ENCODE results near the gene PTMS.

Gene PTMS

GRCh38 chr12:6777386-6777785 lies 11.2 kb downstream of the PTMS start:
- DNase-seq (ENCODE audit: low read depth, low spot score): no peak
- Histone ChIP-seq H3K9ac (ENCODE audit: insufficient read length) (no peak overlapping the region), H3K36me3 (ENCODE audit: insufficient read depth, low read length) (no peaks in the 10 kb centered on the region), H3K27ac (no peak overlapping the region), H3K4me3 (no peak overlapping the region), H3K9me3 (ENCODE audit: low read depth, low read length) (no peaks in the 10 kb centered on the region)
- TF ChIP-seq POLR2AphosphoS5 (IDR thresholded peaks at IDR 0.05; ENCODE audit: borderline replicate concordance, low read depth, low read length) (no peak), EZH2 (IDR thresholded peaks at IDR 0.05) (no peak), FOXP2 (optimal IDR thresholded peaks at IDR 0.05; ENCODE audit: control extremely low read depth, extremely low read length, insufficient read depth) (no peak)

- peak overlapping the region; percentile 34 for H3K9ac ChIP-seq (ENCODE audit: insufficient read length)
- DNase-seq (ENCODE audit: low read depth, low spot score): no peak
- H3K4me3 ChIP-seq: peak overlapping the region; percentile 73
- TF ChIP-seq POLR2AphosphoS5 (IDR thresholded peaks at IDR 0.05; ENCODE audit: borderline replicate concordance, low read depth, low read length) (no peak), EZH2 (IDR thresholded peaks at IDR 0.05) (no peak), FOXP2 (optimal IDR thresholded peaks at IDR 0.05; ENCODE audit: control extremely low read depth, extremely low read length, insufficient read depth) (no peak)
- no peaks in the 10 kb centered on the region for H3K36me3 ChIP-seq (ENCODE audit: insufficient read depth, low read length)
- H3K9me3 ChIP-seq (ENCODE audit: low read depth, low read length): no peaks in the 10 kb centered on the region
- H3K27ac ChIP-seq: no peak overlapping the region; the same call in 1 of the 2 replicates
Measured at GRCh38 chr12:6778217-6778573, 12.0 kb downstream of the PTMS start.

GRCh38 chr12:6778574-6779550 lies 12.7 kb downstream of the PTMS start:
- peak; percentile 42 for DNase-seq (ENCODE audit: low read depth, low spot score)
- H3K36me3 ChIP-seq (ENCODE audit: insufficient read depth, low read length): no peaks in the 10 kb centered on the region
- TF ChIP-seq POLR2AphosphoS5 (IDR thresholded peaks at IDR 0.05; ENCODE audit: borderline replicate concordance, low read depth, low read length) (no peak), FOXP2 (optimal IDR thresholded peaks at IDR 0.05; ENCODE audit: control extremely low read depth, extremely low read length, insufficient read depth) (peak; percentile 45), EZH2 (IDR thresholded peaks at IDR 0.05) (no peak)
- peak overlapping the region; percentile 39 for H3K9ac ChIP-seq (ENCODE audit: insufficient read length)
- H3K27ac ChIP-seq: no peak overlapping the region; the same call in 1 of the 2 replicates
- H3K9me3 ChIP-seq (ENCODE audit: low read depth, low read length): no peaks in the 10 kb centered on the region
- peak overlapping the region; percentile 73 for H3K4me3 ChIP-seq

GRCh38 chr12:6779708-6780432 lies 13.7 kb downstream of the PTMS start:
- TF ChIP-seq FOXP2 (optimal IDR thresholded peaks at IDR 0.05; ENCODE audit: control extremely low read depth, extremely low read length, insufficient read depth) (no peak), POLR2AphosphoS5 (IDR thresholded peaks at IDR 0.05; ENCODE audit: borderline replicate concordance, low read depth, low read length) (no peak), EZH2 (IDR thresholded peaks at IDR 0.05) (no peak)
- H3K4me3 ChIP-seq: no peak overlapping the region
- H3K9me3 ChIP-seq (ENCODE audit: low read depth, low read length): no peaks in the 10 kb centered on the region
- DNase-seq (ENCODE audit: low read depth, low spot score): no peak
- H3K36me3 ChIP-seq (ENCODE audit: insufficient read depth, low read length): no peaks in the 10 kb centered on the region
- no peak overlapping the region for H3K27ac ChIP-seq
- no peak overlapping the region for H3K9ac ChIP-seq (ENCODE audit: insufficient read length)

- Histone ChIP-seq H3K4me3 (no peak overlapping the region), H3K27ac (no peak overlapping the region), H3K36me3 (ENCODE audit: insufficient read depth, low read length) (no peaks in the 10 kb centered on the region), H3K9ac (ENCODE audit: insufficient read length) (no peak overlapping the region), H3K9me3 (ENCODE audit: low read depth, low read length) (no peaks in the 10 kb centered on the region)
- DNase-seq (ENCODE audit: low read depth, low spot score): no peak
- TF ChIP-seq EZH2 (IDR thresholded peaks at IDR 0.05): no peak
- no peak for TF ChIP-seq FOXP2 (optimal IDR thresholded peaks at IDR 0.05; ENCODE audit: control extremely low read depth, extremely low read length, insufficient read depth)
- TF ChIP-seq POLR2AphosphoS5 (IDR thresholded peaks at IDR 0.05; ENCODE audit: borderline replicate concordance, low read depth, low read length): no peak
Measured at GRCh38 chr12:6780573-6780972, 14.4 kb downstream of the PTMS start.

- Histone ChIP-seq H3K9me3 (ENCODE audit: low read depth, low read length) (no peaks in the 10 kb centered on the region), H3K9ac (ENCODE audit: insufficient read length) (no peak overlapping the region), H3K4me3 (no peak overlapping the region), H3K27ac (no peak overlapping the region), H3K36me3 (ENCODE audit: insufficient read depth, low read length) (no peaks in the 10 kb centered on the region)
- DNase-seq (ENCODE audit: low read depth, low spot score): no peak
- TF ChIP-seq FOXP2 (optimal IDR thresholded peaks at IDR 0.05; ENCODE audit: control extremely low read depth, extremely low read length, insufficient read depth) (no peak), POLR2AphosphoS5 (IDR thresholded peaks at IDR 0.05; ENCODE audit: borderline replicate concordance, low read depth, low read length) (no peak), EZH2 (IDR thresholded peaks at IDR 0.05) (no peak)
Measured at GRCh38 chr12:6782119-6782518, 16.0 kb downstream of the PTMS start.

GRCh38 chr12:6782850-6783566 lies 16.8 kb downstream of the PTMS start:
- no peaks in the 10 kb centered on the region for H3K9me3 ChIP-seq (ENCODE audit: low read depth, low read length)
- no peaks in the 10 kb centered on the region for H3K36me3 ChIP-seq (ENCODE audit: insufficient read depth, low read length)
- TF ChIP-seq POLR2AphosphoS5 (IDR thresholded peaks at IDR 0.05; ENCODE audit: borderline replicate concordance, low read depth, low read length) (no peak), FOXP2 (optimal IDR thresholded peaks at IDR 0.05; ENCODE audit: control extremely low read depth, extremely low read length, insufficient read depth) (no peak), EZH2 (IDR thresholded peaks at IDR 0.05) (no peak)
- H3K4me3 ChIP-seq: no peak overlapping the region
- DNase-seq (ENCODE audit: low read depth, low spot score): no peak
- H3K9ac ChIP-seq (ENCODE audit: insufficient read length): no peak overlapping the region
- H3K27ac ChIP-seq: no peak overlapping the region

GRCh38 chr12:6783828-6784227 lies 17.7 kb downstream of the PTMS start:
- Histone ChIP-seq H3K4me3 (no peak overlapping the region), H3K36me3 (ENCODE audit: insufficient read depth, low read length) (no peaks in the 10 kb centered on the region), H3K9ac (ENCODE audit: insufficient read length) (no peak overlapping the region), H3K27ac (no peak overlapping the region), H3K9me3 (ENCODE audit: low read depth, low read length) (no peaks in the 10 kb centered on the region)
- DNase-seq (ENCODE audit: low read depth, low spot score): no peak
- no peak for TF ChIP-seq FOXP2 (optimal IDR thresholded peaks at IDR 0.05; ENCODE audit: control extremely low read depth, extremely low read length, insufficient read depth)
- no peak for TF ChIP-seq POLR2AphosphoS5 (IDR thresholded peaks at IDR 0.05; ENCODE audit: borderline replicate concordance, low read depth, low read length)
- TF ChIP-seq EZH2 (IDR thresholded peaks at IDR 0.05): no peak
